Kidney (tissue), 14 donors: ENCODE data around the gene KCNQ1. TPM values are rescaled to one million over a fixed set of nuclear protein-coding genes. Genes with fewer than 3 reads are reported as not detected.

Source experiments
- DNase-seq, 5 donors: peaks; one replicate each; pipeline ENCODE4 v3.0.0-alpha.2; 2013 to 2020
- FAIRE-seq: peaks from 2 replicates; lab custom pipeline; 2012; peaks lifted over from hg19 to GRCh38; lab: Jason Lieb, UNC
- H3K27ac ChIP-seq, 2 donors: one replicate each; pipeline ENCODE4 v1.7.0; 2013; ENCODE audit warnings: low read depth in 2 of 2, low read length in 2 of 2, inconsistent platforms in 1 of 2
- H3K27me3 ChIP-seq: one replicate; pipeline ENCODE4 v1.7.1; 2013; ENCODE audit warnings: low read length, inconsistent platforms; ENCODE audit not compliant: control insufficient read depth, insufficient read depth
- H3K36me3 ChIP-seq, 3 donors: one replicate each; pipeline versions ENCODE4 v1.7.0 to v1.7.1; 2013; ENCODE audit warnings: low read length in 3 of 3, control low read depth in 1 of 3, inconsistent platforms in 1 of 3; ENCODE audit not compliant: insufficient read depth in 3 of 3, control insufficient read depth in 2 of 3
- H3K4me1 ChIP-seq, 3 donors: one replicate each; pipeline versions ENCODE4 v1.7.0 to v1.7.1; 2013; ENCODE audit warnings: low read length in 3 of 3, inconsistent platforms in 1 of 3, low read depth in 1 of 3; ENCODE audit not compliant: control insufficient read depth in 2 of 3, insufficient read depth in 2 of 3
- H3K4me3 ChIP-seq, 3 donors: one replicate each; pipeline versions ENCODE4 v1.7.0 to v1.8.1; 2013; ENCODE audit warnings: low read length in 3 of 3, control low read depth in 1 of 3, inconsistent platforms in 1 of 3
- H3K9ac ChIP-seq, 3 donors: one replicate each; pipeline versions ENCODE4 v1.7.0 to v1.7.1; 2013; ENCODE audit warnings: low read length in 3 of 3, control low read depth in 1 of 3, inconsistent platforms in 1 of 3
- H3K9me3 ChIP-seq, 3 donors: one replicate each; pipeline versions ENCODE4 v1.7.0 to v1.7.1; 2013; ENCODE audit warnings: low read length in 3 of 3, control low read depth in 1 of 3, inconsistent platforms in 1 of 3; ENCODE audit not compliant: control insufficient read depth in 2 of 3, insufficient read depth in 1 of 3
- CTCF ChIP-seq: IDR thresholded peaks from 3 replicates; pipeline ENCODE4 v1.5.1; 2012; ENCODE audit warnings: mild to moderate bottlenecking, moderate library complexity, borderline replicate concordance; ENCODE audit not compliant: insufficient read depth; ENCODE audit errors: extremely low read depth
- intact Hi-C: fragments of 100-400 bp; cut with DNase I; formaldehyde crosslinking; loops from one replicate; pipeline ENCODE4 v1.11.1; 2022
- polyA plus RNA-seq: library from polyadenylated mRNA; stranded (reverse); fragments of 350-450 nt; fragmentation: Illumina TruSeq; extraction: RNeasy Lipid Tissue Mini Kit (QIAGEN cat#74804); gene quantifications from one replicate; pipeline ENCODE4 v1.2.3, GENCODE V29; 2014; ENCODE audit warnings: low read depth, low replicate concordance; ENCODE audit not compliant: insufficient read depth
- total RNA-seq: library from RNA; stranded (reverse); fragmentation: NEBNext Ultra II Directional; extraction: Animal tissue kit (Norgen Biotek cat#: 25700); gene quantifications from one replicate; pipeline ENCODE4 v1.2.1, GENCODE V29; 2021
- donor health status: control.
- donor health status: control.
- donor health status: control.
- donor health status: control.
- donor health status: control.
- donor health status: DM: yes; HTN: yes; CAD: no.
- donor health status: Normal renal cell carcinoma (clear cell type).

The KCNQ1 gene
- total and polyA plus RNA-seq, 2 donors from 2014 or later, result 45.5 to 49.4 TPM

- H3K9ac ChIP-seq, result no peak overlapping the region
- DNase-seq, result peak in 2 of 5 donors; percentile 35 to 54
- TF ChIP-seq CTCF, result no peak
- no peaks in the 10 kb centered on the region for H3K27me3 ChIP-seq
- no peak overlapping the region for H3K4me3 ChIP-seq
- intact Hi-C loops, result no loop called here
- no peaks in the 10 kb centered on the region for H3K9me3 ChIP-seq
- H3K27ac ChIP-seq, result no peak overlapping the region
- no peaks in the 10 kb centered on the region for H3K36me3 ChIP-seq
- peaks cover 0 to 14% (median 0%) of the 10 kb centered on the region in 3 donors for H3K4me1 ChIP-seq
- no peak for FAIRE-seq
These were observed 91.7 kb downstream of the KCNQ1 start for GRCh38 chr11:2536440-2536989.

- DNase-seq (peak in 1 of 5 donors; percentile 22), FAIRE-seq (no peak)
- intact Hi-C loops, result no loop called here
- H3K36me3 ChIP-seq, result no peaks in the 10 kb centered on the region
- H3K9me3 ChIP-seq, result no peaks in the 10 kb centered on the region
- no peaks in the 10 kb centered on the region for H3K27me3 ChIP-seq
- TF ChIP-seq CTCF, result no peak
- no peak overlapping the region for H3K9ac ChIP-seq
- no peak overlapping the region for H3K27ac ChIP-seq
- H3K4me3 ChIP-seq, result no peak overlapping the region
- peaks cover 0 to 14% (median 0%) of the 10 kb centered on the region in 3 donors for H3K4me1 ChIP-seq
These were observed 92.3 kb downstream of the KCNQ1 start for GRCh38 chr11:2537010-2537705.

GRCh38 chr11:2537896-2538724, 93.3 kb downstream of the KCNQ1 start:
- H3K9ac ChIP-seq, result no peak overlapping the region
- H3K4me3 ChIP-seq, result no peak overlapping the region
- DNase-seq (peak in 4 of 5 donors; percentile 29 to 60 (median 48)), FAIRE-seq (no peak)
- TF ChIP-seq CTCF, result no peak
- intact Hi-C loops, result no loop called here
- H3K4me1 ChIP-seq, result peaks cover 0 to 7% (median 0%) of the 10 kb centered on the region in 3 donors
- no peak overlapping the region for H3K27ac ChIP-seq
- H3K27me3 ChIP-seq, result no peaks in the 10 kb centered on the region
- H3K9me3 ChIP-seq, result no peaks in the 10 kb centered on the region
- no peaks in the 10 kb centered on the region for H3K36me3 ChIP-seq
